Brain microvascular endothelial cell (primary cell): Measurements from ENCODE around the gene PPCDC.
"Not testable (repeated sequence)": the region's sequence is repeated elsewhere in the genome, so short reads cannot be mapped to it uniquely, and the experiment has no call there.

ENCODE experiments used
- DNase-seq: peaks from one replicate; pipeline ENCODE4 v3.0.0-alpha.2; 2020
- H3K27ac ChIP-seq: fragments of 250-450 bp; sonication (Bioruptor Pico); 2 replicates; pipeline ENCODE4 v1.5.1; 2020; ENCODE audit warnings: mild to moderate bottlenecking, moderate library complexity
- H3K27me3 ChIP-seq: fragments of 250-450 bp; sonication (Bioruptor Pico); replicated peaks from 2 replicates; pipeline ENCODE4 v1.5.1; 2020; ENCODE audit warnings: mild to moderate bottlenecking
- H3K36me3 ChIP-seq: fragments of 250-450 bp; sonication (Bioruptor Pico); replicated peaks from 2 replicates; pipeline ENCODE4 v1.5.1; 2020; ENCODE audit warnings: mild to moderate bottlenecking
- H3K4me3 ChIP-seq: 2 replicates; pipeline ENCODE4 v1.5.1; 2011; ENCODE audit warnings: low read depth, mild to moderate bottlenecking, control low read depth, low read length, moderate library complexity
- in situ Hi-C: cut with HindIII; loops from 2 replicates; pipeline ENCODE4 v1.10.0; 2017; ENCODE audit warnings: low sequenced_read_pairs, low pct_ligation_motif_present
- TF ChIP-seq, protein P1 (sequence below): IDR thresholded peaks from 2 replicates; pipeline ENCODE4 v1.5.1; 2011; ENCODE audit warnings: low read depth, mild to moderate bottlenecking, moderate library complexity, low read length, control low read depth, inconsistent platforms; ENCODE audit errors: missing control alignments

Gene PPCDC

DNA sequence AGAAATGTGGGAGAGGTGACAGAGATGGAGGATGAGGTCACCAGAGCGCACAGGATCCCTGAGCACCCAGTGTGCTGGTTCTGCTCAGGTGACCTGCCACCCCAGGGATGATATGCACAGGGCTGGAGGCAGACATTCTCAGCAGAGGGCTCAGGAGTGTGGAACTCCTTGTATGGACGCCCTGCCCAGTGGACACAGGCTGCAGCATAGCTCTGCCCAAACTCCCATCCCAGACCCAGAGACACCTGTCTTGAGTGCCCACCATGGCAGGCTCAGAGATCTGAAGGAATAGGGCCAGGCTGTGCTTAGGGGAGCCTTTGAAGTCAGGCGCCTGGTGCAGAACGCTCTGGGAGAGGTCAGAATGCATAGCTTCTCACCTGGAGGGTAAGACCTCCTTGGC lies 47.3 kb downstream of the PPCDC start:
- TF ChIP-seq, protein P1, sequence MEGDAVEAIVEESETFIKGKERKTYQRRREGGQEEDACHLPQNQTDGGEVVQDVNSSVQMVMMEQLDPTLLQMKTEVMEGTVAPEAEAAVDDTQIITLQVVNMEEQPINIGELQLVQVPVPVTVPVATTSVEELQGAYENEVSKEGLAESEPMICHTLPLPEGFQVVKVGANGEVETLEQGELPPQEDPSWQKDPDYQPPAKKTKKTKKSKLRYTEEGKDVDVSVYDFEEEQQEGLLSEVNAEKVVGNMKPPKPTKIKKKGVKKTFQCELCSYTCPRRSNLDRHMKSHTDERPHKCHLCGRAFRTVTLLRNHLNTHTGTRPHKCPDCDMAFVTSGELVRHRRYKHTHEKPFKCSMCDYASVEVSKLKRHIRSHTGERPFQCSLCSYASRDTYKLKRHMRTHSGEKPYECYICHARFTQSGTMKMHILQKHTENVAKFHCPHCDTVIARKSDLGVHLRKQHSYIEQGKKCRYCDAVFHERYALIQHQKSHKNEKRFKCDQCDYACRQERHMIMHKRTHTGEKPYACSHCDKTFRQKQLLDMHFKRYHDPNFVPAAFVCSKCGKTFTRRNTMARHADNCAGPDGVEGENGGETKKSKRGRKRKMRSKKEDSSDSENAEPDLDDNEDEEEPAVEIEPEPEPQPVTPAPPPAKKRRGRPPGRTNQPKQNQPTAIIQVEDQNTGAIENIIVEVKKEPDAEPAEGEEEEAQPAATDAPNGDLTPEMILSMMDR = no peak
- Histone ChIP-seq H3K27me3 (no peaks in the 10 kb centered on the region), H3K4me3 (no peak overlapping the region), H3K27ac (no peak overlapping the region), H3K36me3 (no peaks in the 10 kb centered on the region)
- no peak for DNase-seq
- in situ Hi-C loops = no loop called here

DNA sequence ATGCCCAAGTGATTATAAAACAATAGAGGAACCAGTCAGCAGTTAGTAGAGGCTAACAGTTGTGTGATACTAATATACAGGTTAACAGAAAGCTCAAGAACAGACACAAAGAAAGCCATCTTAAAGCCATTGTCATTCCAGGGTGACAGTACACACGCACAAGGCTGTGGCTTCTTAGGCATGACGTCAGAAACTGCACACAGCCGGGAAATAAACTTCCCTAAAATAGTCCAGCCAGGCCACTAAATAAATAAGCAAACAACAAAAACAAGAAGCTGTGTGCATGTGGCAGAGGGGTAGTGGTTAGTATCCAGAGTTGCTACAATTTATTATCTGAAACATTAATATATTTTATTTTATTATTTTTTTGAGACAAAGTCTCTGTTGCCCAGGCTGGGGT lies 49.8 kb downstream of the PPCDC start:
- in situ Hi-C loops = no loop called here
- TF ChIP-seq, protein P1 = no peak
- H3K27me3 ChIP-seq = no peaks in the 10 kb centered on the region
- no peak for DNase-seq
- no peaks in the 10 kb centered on the region for H3K36me3 ChIP-seq
- H3K27ac ChIP-seq = no peak overlapping the region
- H3K4me3 ChIP-seq = no peak overlapping the region

DNA sequence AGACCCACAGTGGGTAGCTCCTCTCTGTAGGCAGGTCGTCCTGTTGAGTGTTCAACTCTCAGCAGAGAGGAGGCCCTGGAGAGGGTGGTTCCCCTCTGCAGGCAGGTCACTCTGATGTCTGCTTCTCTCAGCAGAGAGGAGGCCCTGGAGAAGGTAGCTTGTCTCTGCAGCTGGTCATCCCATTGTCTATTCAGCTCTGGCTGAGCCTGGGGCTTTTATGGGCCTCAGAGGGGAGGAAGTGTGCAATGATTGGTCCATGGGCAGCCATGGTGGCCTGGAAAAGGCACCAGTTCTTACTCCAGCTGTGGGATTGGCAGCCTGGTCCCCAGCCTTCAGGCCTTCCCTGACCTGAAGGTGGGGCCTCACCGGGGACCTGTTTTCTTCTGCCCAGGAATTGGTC lies 52.9 kb downstream of the PPCDC start:
- in situ Hi-C loops = no loop called here
- Histone ChIP-seq H3K4me3 (no peak overlapping the region), H3K27ac (no peak overlapping the region), H3K36me3 (no peaks in the 10 kb centered on the region), H3K27me3 (no peaks in the 10 kb centered on the region)
- DNase-seq = no peak
- TF ChIP-seq, protein P1 = no peak

DNA sequence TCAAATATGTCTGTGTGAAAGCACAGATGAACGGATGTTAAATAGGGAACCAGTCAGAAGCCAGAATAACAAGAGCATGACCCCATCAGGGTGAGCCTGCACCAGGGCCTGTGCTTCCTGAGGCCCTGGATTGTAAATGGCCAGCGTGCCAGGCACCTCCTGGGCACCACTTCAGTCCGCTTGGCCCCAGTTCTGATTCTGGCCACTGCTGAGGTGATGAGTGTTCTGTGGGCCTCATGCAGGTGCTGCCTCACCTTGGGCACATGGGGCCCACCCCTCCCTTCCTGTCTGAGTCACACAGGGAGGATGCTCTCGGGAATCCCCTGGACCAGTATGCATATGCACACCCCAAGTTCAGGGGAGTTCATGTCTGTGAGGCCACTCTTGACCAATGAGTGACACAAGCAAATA lies 54.2 kb downstream of the PPCDC start:
- H3K36me3 ChIP-seq, DNase-seq, H3K27ac ChIP-seq, H3K27me3 ChIP-seq, in situ Hi-C loops, H3K4me3 ChIP-seq: not testable (repeated sequence)

DNA sequence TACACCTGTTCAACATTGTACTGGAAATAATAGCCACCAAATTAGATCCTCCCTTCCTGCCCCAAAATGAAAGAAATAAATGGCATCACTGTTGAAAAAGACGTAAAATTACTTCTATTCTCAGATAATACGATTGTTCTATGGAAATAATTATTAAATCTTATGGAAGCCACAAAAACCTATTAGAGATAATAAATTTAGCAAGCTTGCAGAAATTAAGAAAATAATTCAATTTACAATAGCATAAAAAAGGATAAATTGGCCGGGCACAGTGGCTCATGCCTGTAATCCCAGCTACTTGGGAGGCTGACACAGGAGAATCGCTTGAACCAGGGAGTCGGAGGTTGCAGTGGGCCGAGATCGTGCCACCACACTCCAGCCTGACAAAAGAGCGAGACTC lies 57.8 kb downstream of the PPCDC start:
- Histone ChIP-seq H3K4me3 (no peak overlapping the region), H3K27me3 (no peaks in the 10 kb centered on the region), H3K27ac (no peak overlapping the region), H3K36me3 (no peaks in the 10 kb centered on the region)
- DNase-seq = no peak
- in situ Hi-C loops = no loop called here
- TF ChIP-seq, protein P1 = no peak

DNA sequence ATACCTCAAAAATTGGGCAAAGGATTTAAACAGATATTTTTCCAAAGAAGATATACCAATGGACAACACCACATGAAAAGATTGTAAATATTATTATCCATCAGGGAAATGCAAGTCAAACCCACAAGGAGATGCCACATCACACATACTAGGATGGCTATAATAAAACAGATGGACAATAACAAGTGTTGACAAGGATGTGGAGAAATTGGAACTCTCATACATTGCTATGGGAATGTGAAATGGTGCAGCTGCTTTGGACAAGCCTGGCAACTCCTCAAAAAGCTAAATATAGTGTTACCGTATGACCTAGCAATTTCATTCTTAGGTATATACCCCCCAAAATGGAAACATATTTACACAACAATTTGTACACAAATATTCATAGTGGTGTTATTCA lies 59.3 kb downstream of the PPCDC start:
- Histone ChIP-seq H3K27me3 (no peaks in the 10 kb centered on the region), H3K36me3 (no peaks in the 10 kb centered on the region), H3K27ac (no peak overlapping the region), H3K4me3 (no peak overlapping the region)
- in situ Hi-C loops = no loop called here
- no peak for DNase-seq
- TF ChIP-seq, protein P1 = no peak

DNA sequence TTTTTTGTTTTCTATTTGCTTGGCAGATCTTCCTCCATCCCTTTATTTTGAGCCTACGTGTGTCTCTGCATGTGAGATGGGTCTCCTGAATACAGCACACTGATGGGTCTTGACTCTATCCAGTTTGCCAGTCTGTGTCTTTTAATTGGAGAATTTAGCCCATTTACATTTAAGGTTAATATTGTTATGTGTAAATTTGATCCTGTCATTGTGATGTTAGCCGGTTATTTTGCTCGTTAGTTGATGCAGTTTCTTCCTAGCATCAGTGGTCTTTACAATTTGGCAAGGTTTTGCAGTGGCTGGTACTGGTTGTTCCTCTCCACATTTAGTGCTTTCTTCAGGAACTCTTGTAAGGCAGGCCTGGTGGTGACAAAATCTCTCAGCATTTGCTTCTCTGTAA lies 62.3 kb downstream of the PPCDC start:
- H3K4me3 ChIP-seq, H3K36me3 ChIP-seq, in situ Hi-C loops, H3K27ac ChIP-seq, H3K27me3 ChIP-seq, DNase-seq: not testable (repeated sequence)
